AG04449 (cell line): ENCODE measurements around the gene PRDM8.

Experiments used
- CTCF ChIA-PET: fragments of 350-600 bp; formaldehyde crosslinking; extraction: SDS; loops from one replicate; lab custom pipeline; 2021; ENCODE audit warnings: antibody characterized with exemption; lab: Yijun Ruan, JAX
- POLR2A ChIA-PET: fragments of 400-600, 350-600 bp; formaldehyde crosslinking; extraction: SDS; loops from one replicate; lab custom pipeline; 2020; ENCODE audit warnings: antibody characterized with exemption, inconsistent platforms; lab: Yijun Ruan, JAX
- DNase-seq: peaks from one replicate; pipeline ENCODE4 v3.0.0-alpha.2; 2010; ENCODE audit warnings: low read depth, low spot score
- H3K4me3 ChIP-seq: 2 replicates; pipeline ENCODE4 v1.5.1; 2011; ENCODE audit warnings: low read depth, mild to moderate bottlenecking, control low read depth, low read length
- TF ChIP-seq, protein P1 (sequence below): IDR thresholded peaks from one replicate; pipeline ENCODE4 v1.5.1; 2011; ENCODE audit warnings: mild to moderate bottlenecking, moderate library complexity, low read length, control low read depth, inconsistent platforms; ENCODE audit not compliant: insufficient read depth; ENCODE audit errors: missing control alignments

The PRDM8 gene

GRCh38 chr4:80184825-80185756, 12.2 kb upstream of the PRDM8 start:
- peak overlapping the region; percentile 90 for H3K4me3 ChIP-seq
- POLR2A ChIA-PET, result interaction anchor here (0.6 to 3.3 kb wide), 3 partner anchors 20 to 113 kb away, joined by 3 to 10 read pairs (median 3); partner anchors contain the start of gene FGF5
- no peak for DNase-seq
- TF ChIP-seq, protein P1, sequence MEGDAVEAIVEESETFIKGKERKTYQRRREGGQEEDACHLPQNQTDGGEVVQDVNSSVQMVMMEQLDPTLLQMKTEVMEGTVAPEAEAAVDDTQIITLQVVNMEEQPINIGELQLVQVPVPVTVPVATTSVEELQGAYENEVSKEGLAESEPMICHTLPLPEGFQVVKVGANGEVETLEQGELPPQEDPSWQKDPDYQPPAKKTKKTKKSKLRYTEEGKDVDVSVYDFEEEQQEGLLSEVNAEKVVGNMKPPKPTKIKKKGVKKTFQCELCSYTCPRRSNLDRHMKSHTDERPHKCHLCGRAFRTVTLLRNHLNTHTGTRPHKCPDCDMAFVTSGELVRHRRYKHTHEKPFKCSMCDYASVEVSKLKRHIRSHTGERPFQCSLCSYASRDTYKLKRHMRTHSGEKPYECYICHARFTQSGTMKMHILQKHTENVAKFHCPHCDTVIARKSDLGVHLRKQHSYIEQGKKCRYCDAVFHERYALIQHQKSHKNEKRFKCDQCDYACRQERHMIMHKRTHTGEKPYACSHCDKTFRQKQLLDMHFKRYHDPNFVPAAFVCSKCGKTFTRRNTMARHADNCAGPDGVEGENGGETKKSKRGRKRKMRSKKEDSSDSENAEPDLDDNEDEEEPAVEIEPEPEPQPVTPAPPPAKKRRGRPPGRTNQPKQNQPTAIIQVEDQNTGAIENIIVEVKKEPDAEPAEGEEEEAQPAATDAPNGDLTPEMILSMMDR, result no peak
- CTCF ChIA-PET, result interaction anchor here (0.7 to 11.0 kb wide), 38 partner anchors 8 to 1232 kb away, joined by 3 to 100 read pairs (median 4); partner anchors contain the start of genes ANTXR2, FGF5 and PRDM8

DNA sequence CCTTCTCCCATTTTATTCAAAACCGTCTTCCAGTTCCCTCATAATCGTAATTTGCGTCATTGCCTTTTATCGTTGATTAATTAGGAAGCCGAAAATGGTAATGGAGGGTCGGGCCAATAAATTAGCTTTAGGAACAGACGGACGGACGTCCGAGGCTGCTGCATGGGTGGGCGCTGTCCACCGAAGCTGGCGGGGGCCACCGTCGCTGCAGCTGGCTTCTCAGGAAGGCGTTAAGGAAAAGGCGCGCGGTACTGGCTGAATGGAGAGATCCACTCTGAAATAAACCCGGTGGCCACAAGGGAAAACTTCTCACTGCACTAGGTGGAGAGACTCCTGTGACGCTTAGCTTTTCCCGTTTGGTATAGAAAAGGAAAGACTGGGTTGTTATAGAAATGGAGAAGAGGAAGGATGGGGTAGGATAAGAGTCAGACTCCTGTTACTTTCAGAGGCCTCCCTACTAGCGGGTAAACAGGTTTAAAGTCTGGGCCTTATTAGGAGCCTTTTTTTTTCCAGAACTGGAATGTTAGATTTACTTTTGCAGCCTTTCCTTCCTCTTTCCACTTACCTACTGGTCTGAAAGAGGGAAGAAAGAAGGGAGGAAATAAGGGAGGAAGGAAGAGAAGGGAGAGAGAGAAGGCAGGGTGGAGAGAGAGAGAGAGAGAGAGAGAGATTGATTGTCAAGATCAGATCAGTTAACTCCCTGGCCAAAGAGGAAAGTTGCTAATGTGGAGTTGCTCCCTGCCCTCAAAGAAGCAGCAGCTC, 11.3 kb upstream of the PRDM8 start:
- no peak for DNase-seq
- TF ChIP-seq, protein P1, result no peak
- H3K4me3 ChIP-seq, result peak overlapping the region; percentile 90
- ChIA-PET POLR2A (no interaction called here), CTCF (interaction anchor here (0.9 to 11.0 kb wide), 21 partner anchors 11 to 1233 kb away, joined by 3 to 100 read pairs (median 6); partner anchors contain the start of genes ANTXR2, FGF5 and PRDM8)

DNA sequence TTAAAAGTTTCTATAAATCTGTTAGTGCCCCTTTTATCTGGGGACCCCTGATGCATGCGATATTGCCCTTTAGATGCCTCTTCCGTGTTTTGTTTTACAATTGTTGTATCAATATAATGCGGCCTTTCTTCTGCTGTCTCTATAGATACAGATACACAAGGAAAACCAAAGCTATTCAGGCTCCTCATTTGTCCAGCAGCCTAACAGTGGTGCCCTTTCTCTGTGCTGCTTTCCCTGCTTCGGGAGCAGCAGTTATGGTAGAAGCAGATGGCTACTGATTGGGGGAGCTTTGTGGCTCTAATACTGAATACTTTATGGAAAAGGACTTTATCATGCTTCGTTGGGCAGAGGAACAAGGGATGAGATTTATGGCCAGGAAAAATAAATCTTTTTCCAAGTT, 10.6 kb upstream of the PRDM8 start:
- CTCF ChIA-PET, result interaction anchor here (1.0 to 11.0 kb wide), 9 partner anchors 11 to 269 kb away, joined by 3 to 100 read pairs (median 6); partner anchors contain the start of gene PRDM8
- TF ChIP-seq, protein P1, result no peak
- no peak for DNase-seq
- POLR2A ChIA-PET, result no interaction called here
- no peak overlapping the region for H3K4me3 ChIP-seq

GRCh38 chr4:80187677-80188076, 9.6 kb upstream of the PRDM8 start:
- H3K4me3 ChIP-seq, result no peak overlapping the region
- CTCF ChIA-PET, result interaction anchor here (1.0 to 11.0 kb wide), 6 partner anchors 10 to 269 kb away, joined by 3 to 100 read pairs (median 14); partner anchors contain the start of gene PRDM8
- no peak for DNase-seq
- TF ChIP-seq, protein P1, result no peak
- POLR2A ChIA-PET, result no interaction called here

DNA sequence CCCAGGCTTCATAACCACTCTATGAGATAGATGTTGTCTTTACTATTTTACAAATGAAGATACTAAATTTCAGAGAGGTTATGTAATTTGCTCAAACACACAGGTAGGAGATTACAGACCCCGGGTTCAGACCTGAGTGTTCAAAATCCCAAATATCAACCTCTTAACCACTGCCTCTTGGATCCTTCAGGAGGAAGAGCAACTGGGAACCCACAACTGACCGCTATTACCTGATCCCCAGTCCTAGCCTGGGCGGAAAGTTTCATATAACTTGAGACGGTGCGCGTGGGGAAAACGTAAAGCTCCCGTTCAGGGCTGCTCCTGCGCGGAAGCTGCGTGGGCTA, 8.9 kb upstream of the PRDM8 start:
- POLR2A ChIA-PET, result no interaction called here
- TF ChIP-seq, protein P1, result no peak
- H3K4me3 ChIP-seq, result no peak overlapping the region
- CTCF ChIA-PET, result interaction anchor here (1.1 to 11.0 kb wide), 4 partner anchors 9 to 133 kb away, joined by 3 to 100 read pairs (median 42); partner anchors contain the start of gene PRDM8
- DNase-seq, result no peak
